Hippocampal formation (tissue), 2 donors: ENCODE results near the gene S100A11.
"Not testable (repeated sequence)": the region's sequence is repeated elsewhere in the genome, so short reads cannot be mapped to it uniquely, and the experiment has no call there.

ENCODE experiments used
- DNase-seq, 2 donors: peaks; one replicate each; lab custom pipeline; 2025; lab: John Stamatoyannopoulos, UW

S100A11 gene

GRCh38 chr1:152036267-152037216 is at the start of gene S100A11:
TSS of gene S100A11 (minus strand) at chr1:152037004. CDS start at chr1:152036915, 89 bp downstream.
- DNase-seq = peak in 1 of 2 donors; percentile 39

GRCh38 chr1:152084853-152085252 is 48.0 kb upstream of the S100A11 start:
- DNase-seq = no peak

GRCh38 chr1:152081026-152081425 is 44.2 kb upstream of the S100A11 start:
- not testable (repeated sequence) for DNase-seq

- DNase-seq = not testable (repeated sequence)
Observed at GRCh38 chr1:152080494-152080893, 43.7 kb upstream of the S100A11 start.

GRCh38 chr1:152078831-152079441 is 42.1 kb upstream of the S100A11 start:
- no peak for DNase-seq

GRCh38 chr1:152072311-152072710 is 35.5 kb upstream of the S100A11 start:
- no peak for DNase-seq

GRCh38 chr1:152071123-152071522 is 34.3 kb upstream of the S100A11 start:
- no peak for DNase-seq

GRCh38 chr1:152067929-152068328 is 31.1 kb upstream of the S100A11 start:
- DNase-seq = no peak

GRCh38 chr1:152067150-152067549 is 30.3 kb upstream of the S100A11 start:
- no peak for DNase-seq

GRCh38 chr1:152061952-152062351 is 25.1 kb upstream of the S100A11 start:
- DNase-seq = no peak

GRCh38 chr1:152053375-152053774 is 16.6 kb upstream of the S100A11 start:
- no peak for DNase-seq

- DNase-seq = peak; percentile 57 to 63
Observed at GRCh38 chr1:152052606-152053005, 15.8 kb upstream of the S100A11 start.

- DNase-seq = no peak
Observed at GRCh38 chr1:152050886-152051675, 14.3 kb upstream of the S100A11 start.

- DNase-seq = no peak
Observed at GRCh38 chr1:152049291-152050083, 12.7 kb upstream of the S100A11 start.

GRCh38 chr1:152048416-152049009 is 11.7 kb upstream of the S100A11 start:
- peak in 1 of 2 donors; percentile 31 for DNase-seq

- DNase-seq = peak; percentile 46 to 79
Observed at GRCh38 chr1:152047730-152048415, 11.1 kb upstream of the S100A11 start.

GRCh38 chr1:152047413-152047729 is 10.6 kb upstream of the S100A11 start:
- DNase-seq = no peak

GRCh38 chr1:152044386-152044785 is 7.6 kb upstream of the S100A11 start:
- no peak for DNase-seq

- DNase-seq = no peak
Observed at GRCh38 chr1:152043870-152044269, 7.1 kb upstream of the S100A11 start.

- DNase-seq = no peak
Observed at GRCh38 chr1:152042030-152042429, 5.2 kb upstream of the S100A11 start.

- DNase-seq = no peak
Observed at GRCh38 chr1:152039886-152040285, 3.1 kb upstream of the S100A11 start.
